HEK293 (cell line): ENCODE results near the gene BCR.

Source experiments
- CTCF ChIA-PET: fragments of 350-600 bp; formaldehyde crosslinking; extraction: SDS; loops from one replicate; lab custom pipeline; 2021; ENCODE audit warnings: antibody characterized with exemption; lab: Yijun Ruan, JAX
- POLR2A ChIA-PET: fragments of 300-600 bp; formaldehyde crosslinking; extraction: SDS; loops from one replicate; lab custom pipeline; 2020; ENCODE audit warnings: antibody characterized with exemption, inconsistent platforms; lab: Yijun Ruan, JAX
- H3K27ac ChIP-seq: fragments of 200-500 bp; sonication (Bioruptor generic); 2 replicates; pipeline ENCODE4 v1.5.1; 2014; ENCODE audit warnings: low read depth, low read length, control low read depth, inconsistent platforms; ENCODE audit errors: extremely low read depth
- H3K36me3 ChIP-seq, 2 experiments: fragments of 200-500 bp in 1 of 2; sonication (Bioruptor generic) in 1 of 2; 1 replicate in 1 of 2; 2 replicates in 1 of 2; pipeline ENCODE4 v1.5.1; 2014 to 2017; ENCODE audit warnings: inconsistent platforms in 2 of 2, low read length in 2 of 2; ENCODE audit not compliant: control insufficient read depth in 2 of 2, insufficient read depth in 1 of 2
- H3K4me1 ChIP-seq: fragments of 200-500 bp; sonication (Bioruptor generic); 2 replicates; pipeline ENCODE4 v1.5.1; 2014; ENCODE audit warnings: mild to moderate bottlenecking, low read length, inconsistent platforms; ENCODE audit not compliant: control insufficient read depth, insufficient read depth
- H3K4me3 ChIP-seq: 2 replicates; pipeline ENCODE4 v1.5.1; 2011; ENCODE audit warnings: low read depth, mild to moderate bottlenecking, control low read depth, low read length, moderate library complexity
- H3K9me3 ChIP-seq: fragments of 200-500 bp; sonication (Bioruptor generic); 2 replicates; pipeline ENCODE4 v1.5.1; 2014; ENCODE audit warnings: low read depth, low read length, inconsistent platforms; ENCODE audit not compliant: control insufficient read depth, insufficient read depth
- ATF2 ChIP-seq: fragments of 450-650 bp; formaldehyde crosslinking; IDR thresholded peaks from 2 replicates; pipeline ENCODE4 v1.5.1; 2016; ENCODE audit warnings: missing biosample characterization, missing genetic modification characterization, low read depth
- GLIS2 ChIP-seq: fragments of 450-650 bp; formaldehyde crosslinking; IDR thresholded peaks from 2 replicates; pipeline ENCODE4 v1.5.1; 2016; ENCODE audit warnings: missing biosample characterization, missing genetic modification characterization
- HOXA7 ChIP-seq: sonication (generic); formaldehyde crosslinking; IDR thresholded peaks from 2 replicates; pipeline ENCODE4 v1.8.1; 2022; ENCODE audit warnings: missing genetic modification reagents, borderline replicate concordance
- OSR2 ChIP-seq: fragments of 450-650 bp; formaldehyde crosslinking; IDR thresholded peaks from 2 replicates; pipeline ENCODE4 v1.5.1; 2016; ENCODE audit warnings: missing biosample characterization, missing genetic modification characterization
- PRDM1 ChIP-seq: fragments of 450-650 bp; formaldehyde crosslinking; IDR thresholded peaks from 2 replicates; pipeline ENCODE4; 2016; ENCODE audit warnings: missing biosample characterization, missing genetic modification characterization
- SETDB1 ChIP-seq: IDR thresholded peaks from one replicate; pipeline ENCODE4 v1.6.1; 2017; ENCODE audit warnings: mild to moderate bottlenecking, low read length, moderate library complexity, mixed read lengths; ENCODE audit not compliant: insufficient read length
- WT1 ChIP-seq: fragments of 450-650 bp; formaldehyde crosslinking; IDR thresholded peaks from 2 replicates; pipeline ENCODE4 v1.5.1; 2016; ENCODE audit warnings: missing biosample characterization, missing genetic modification characterization
- YY1 ChIP-seq: fragments of 450-650 bp; formaldehyde crosslinking; IDR thresholded peaks from 2 replicates; pipeline ENCODE4 v1.5.1; 2018; ENCODE audit warnings: missing biosample characterization, missing genetic modification characterization
- ZBTB1 ChIP-seq: fragments of 450-650 bp; formaldehyde crosslinking; IDR thresholded peaks from 2 replicates; pipeline ENCODE4 v1.5.1; 2016; ENCODE audit warnings: missing biosample characterization, missing genetic modification characterization
- ZBTB20 ChIP-seq: fragments of 450-650 bp; formaldehyde crosslinking; IDR thresholded peaks from 2 replicates; pipeline ENCODE4 v1.5.1; 2016; ENCODE audit warnings: missing biosample characterization, missing genetic modification characterization
- ZFP3 ChIP-seq: fragments of 450-650 bp; formaldehyde crosslinking; IDR thresholded peaks from 2 replicates; pipeline ENCODE4 v1.5.1; 2016; ENCODE audit warnings: low read depth, missing biosample characterization, missing genetic modification characterization
- ZNF138 ChIP-seq: fragments of 450-650 bp; formaldehyde crosslinking; IDR thresholded peaks from 2 replicates; pipeline ENCODE4 v1.5.1; 2016; ENCODE audit warnings: missing biosample characterization, missing genetic modification characterization, borderline replicate concordance
- ZNF140 ChIP-seq: fragments of 450-650 bp; formaldehyde crosslinking; IDR thresholded peaks from 2 replicates; pipeline ENCODE4 v1.5.1; 2016; ENCODE audit warnings: missing biosample characterization, missing genetic modification characterization
- ZNF311 ChIP-seq: fragments of 450-650 bp; formaldehyde crosslinking; IDR thresholded peaks from 2 replicates; pipeline ENCODE4 v1.5.1; 2017; ENCODE audit warnings: missing biosample characterization, missing genetic modification characterization, borderline replicate concordance
- ZNF449 ChIP-seq: fragments of 450-650 bp; formaldehyde crosslinking; IDR thresholded peaks from 2 replicates; pipeline ENCODE4 v1.5.1; 2017; ENCODE audit warnings: missing biosample characterization, mild to moderate bottlenecking, missing genetic modification characterization, moderate library complexity
- ZNF48 ChIP-seq: fragments of 450-650 bp; formaldehyde crosslinking; IDR thresholded peaks from 2 replicates; pipeline ENCODE4 v1.5.1; 2016; ENCODE audit warnings: missing biosample characterization, missing genetic modification characterization
- ZNF514 ChIP-seq: fragments of 450-650 bp; formaldehyde crosslinking; IDR thresholded peaks from 2 replicates; pipeline ENCODE4 v1.5.1; 2016; ENCODE audit warnings: missing biosample characterization, missing genetic modification characterization
- ZNF521 ChIP-seq: fragments of 450-650 bp; formaldehyde crosslinking; IDR thresholded peaks from 2 replicates; pipeline ENCODE4 v1.5.1; 2017; ENCODE audit warnings: missing biosample characterization, mild to moderate bottlenecking, missing genetic modification characterization
- ZNF549 ChIP-seq: fragments of 450-650 bp; IDR thresholded peaks from 2 replicates; pipeline ENCODE4 v1.5.1; 2018; ENCODE audit warnings: missing biosample characterization, missing genetic modification characterization, mild to moderate bottlenecking, inconsistent platforms, moderate library complexity
- ZNF558 ChIP-seq: fragments of 450-650 bp; formaldehyde crosslinking; IDR thresholded peaks from 2 replicates; pipeline ENCODE4 v1.5.1; 2016; ENCODE audit warnings: missing biosample characterization, missing genetic modification characterization
- TF ChIP-seq, protein P1 (sequence below): fragments of 450-650 bp; formaldehyde crosslinking; IDR thresholded peaks from 2 replicates; pipeline ENCODE4 v1.5.1; 2016; ENCODE audit warnings: missing biosample characterization, missing genetic modification characterization
- TF ChIP-seq, protein P2 (sequence below): fragments of 450-650 bp; formaldehyde crosslinking; IDR thresholded peaks from 2 replicates; pipeline ENCODE4 v1.5.1; 2017; ENCODE audit warnings: missing biosample characterization, missing genetic modification characterization
- TF ChIP-seq, protein P3 (sequence below): IDR thresholded peaks from 2 replicates; pipeline ENCODE4 v1.6.1; 2011; ENCODE audit warnings: mild to moderate bottlenecking, low read depth, low read length, borderline replicate concordance

The BCR gene

DNA sequence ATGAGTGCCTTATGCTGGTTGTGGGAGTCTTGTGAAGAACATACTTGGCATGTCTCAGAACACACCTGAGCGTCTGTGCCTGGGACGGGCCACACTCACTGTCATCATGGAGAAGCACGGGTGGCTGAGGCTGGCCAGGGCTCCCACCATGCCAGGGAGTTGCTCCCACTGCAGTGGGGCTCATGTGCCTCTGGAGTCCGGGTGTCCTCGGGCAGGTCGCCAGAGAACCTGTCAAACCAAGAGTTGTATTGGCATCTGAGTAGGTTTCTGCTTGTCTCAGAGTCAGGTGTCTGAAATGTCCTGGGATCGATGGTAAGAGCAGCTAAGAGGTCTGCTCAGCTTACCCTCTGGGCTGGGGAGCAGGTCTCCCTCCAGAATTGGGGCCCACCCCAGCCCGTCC lies 92.1 kb downstream of the BCR start:
- Histone ChIP-seq H3K36me3 (peaks cover 0 to 96% of the 10 kb centered on the region in 2 experiments; a peak in 1 of 3 replicates), H3K4me3 (no peak overlapping the region), H3K4me1 (no peaks in the 10 kb centered on the region), H3K27ac (no peak overlapping the region), H3K9me3 (no peaks in the 10 kb centered on the region)
- ChIA-PET CTCF (interaction anchor here (1.1 to 5.0 kb wide), 3 partner anchors 10 to 94 kb away, joined by 4 to 21 read pairs (median 7); no protein-coding TSS in a partner anchor), POLR2A (no interaction called here)
- TF ChIP-seq ZFP3 (tag by site-specific recombination) (no peak), ZNF311 (no peak), PRDM1 (no peak), ZNF558 (tag by site-specific recombination) (no peak), ZBTB20 (tag by site-specific recombination) (no peak), ZNF549 (tag by site-specific recombination) (no peak), ZNF48 (tag by site-specific recombination) (no peak), GLIS2 (tag by site-specific recombination) (no peak), OSR2 (tag by site-specific recombination) (no peak), WT1 (no peak), HOXA7 (CRISPR knock-in tag) (no peak), ZNF521 (tag by site-specific recombination) (no peak), ZNF449 (no peak), ATF2 (no peak), ZNF514 (tag by site-specific recombination) (no peak), ZBTB1 (tag by site-specific recombination) (no peak), ZNF138 (tag by site-specific recombination) (no peak)
- TF ChIP-seq, protein P1, sequence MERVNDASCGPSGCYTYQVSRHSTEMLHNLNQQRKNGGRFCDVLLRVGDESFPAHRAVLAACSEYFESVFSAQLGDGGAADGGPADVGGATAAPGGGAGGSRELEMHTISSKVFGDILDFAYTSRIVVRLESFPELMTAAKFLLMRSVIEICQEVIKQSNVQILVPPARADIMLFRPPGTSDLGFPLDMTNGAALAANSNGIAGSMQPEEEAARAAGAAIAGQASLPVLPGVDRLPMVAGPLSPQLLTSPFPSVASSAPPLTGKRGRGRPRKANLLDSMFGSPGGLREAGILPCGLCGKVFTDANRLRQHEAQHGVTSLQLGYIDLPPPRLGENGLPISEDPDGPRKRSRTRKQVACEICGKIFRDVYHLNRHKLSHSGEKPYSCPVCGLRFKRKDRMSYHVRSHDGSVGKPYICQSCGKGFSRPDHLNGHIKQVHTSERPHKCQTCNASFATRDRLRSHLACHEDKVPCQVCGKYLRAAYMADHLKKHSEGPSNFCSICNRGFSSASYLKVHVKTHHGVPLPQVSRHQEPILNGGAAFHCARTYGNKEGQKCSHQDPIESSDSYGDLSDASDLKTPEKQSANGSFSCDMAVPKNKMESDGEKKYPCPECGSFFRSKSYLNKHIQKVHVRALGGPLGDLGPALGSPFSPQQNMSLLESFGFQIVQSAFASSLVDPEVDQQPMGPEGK (tag by site-specific recombination) = no peak
- TF ChIP-seq, protein P2, sequence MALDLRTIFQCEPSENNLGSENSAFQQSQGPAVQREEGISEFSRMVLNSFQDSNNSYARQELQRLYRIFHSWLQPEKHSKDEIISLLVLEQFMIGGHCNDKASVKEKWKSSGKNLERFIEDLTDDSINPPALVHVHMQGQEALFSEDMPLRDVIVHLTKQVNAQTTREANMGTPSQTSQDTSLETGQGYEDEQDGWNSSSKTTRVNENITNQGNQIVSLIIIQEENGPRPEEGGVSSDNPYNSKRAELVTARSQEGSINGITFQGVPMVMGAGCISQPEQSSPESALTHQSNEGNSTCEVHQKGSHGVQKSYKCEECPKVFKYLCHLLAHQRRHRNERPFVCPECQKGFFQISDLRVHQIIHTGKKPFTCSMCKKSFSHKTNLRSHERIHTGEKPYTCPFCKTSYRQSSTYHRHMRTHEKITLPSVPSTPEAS (tag by site-specific recombination) = no peak

GRCh38 chr22:23272834-23273233 lies 92.5 kb downstream of the BCR start:
- ChIA-PET POLR2A (no interaction called here), CTCF (interaction anchor here (1.1 to 5.0 kb wide), 3 partner anchors 9 to 94 kb away, joined by 4 to 21 read pairs (median 7); no protein-coding TSS in a partner anchor)
- Histone ChIP-seq H3K4me1 (no peaks in the 10 kb centered on the region), H3K4me3 (no peak overlapping the region), H3K27ac (no peak overlapping the region), H3K36me3 (peaks cover 0 to 96% of the 10 kb centered on the region in 2 experiments; a peak in 1 of 3 replicates), H3K9me3 (no peaks in the 10 kb centered on the region)
- TF ChIP-seq HOXA7 (CRISPR knock-in tag) (no peak), YY1 (tag by site-specific recombination) (no peak), ZNF140 (tag by site-specific recombination) (no peak), SETDB1 (no peak)
- TF ChIP-seq, protein P3, sequence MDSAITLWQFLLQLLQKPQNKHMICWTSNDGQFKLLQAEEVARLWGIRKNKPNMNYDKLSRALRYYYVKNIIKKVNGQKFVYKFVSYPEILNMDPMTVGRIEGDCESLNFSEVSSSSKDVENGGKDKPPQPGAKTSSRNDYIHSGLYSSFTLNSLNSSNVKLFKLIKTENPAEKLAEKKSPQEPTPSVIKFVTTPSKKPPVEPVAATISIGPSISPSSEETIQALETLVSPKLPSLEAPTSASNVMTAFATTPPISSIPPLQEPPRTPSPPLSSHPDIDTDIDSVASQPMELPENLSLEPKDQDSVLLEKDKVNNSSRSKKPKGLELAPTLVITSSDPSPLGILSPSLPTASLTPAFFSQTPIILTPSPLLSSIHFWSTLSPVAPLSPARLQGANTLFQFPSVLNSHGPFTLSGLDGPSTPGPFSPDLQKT = no peak
